HCT116 (cell line): Measurements from ENCODE around the gene C2.

Source experiments
- CEBPB ChIP-seq: IDR thresholded peaks from 2 replicates; pipeline ENCODE4 v1.6.1; 2012; ENCODE audit warnings: low read depth
- CTCF ChIP-seq, 3 experiments: fragments of 200-600 bp in 1 of 3; sonication (generic) in 1 of 3; IDR thresholded peaks in 2 of 3; conservative IDR thresholded peaks in 1 of 3; 2 replicates each; pipeline ENCODE4 v1.5.1; 2012 to 2017; ENCODE audit warnings: low read depth in 2 of 3, low read length in 2 of 3, antibody characterized with exemption in 1 of 3, borderline replicate concordance in 1 of 3, control low read depth in 1 of 3, mild to moderate bottlenecking in 1 of 3, mixed read lengths in 1 of 3, mixed run types in 1 of 3, moderate library complexity in 1 of 3; ENCODE audit not compliant: insufficient read depth in 1 of 3
- EGR1 ChIP-seq: IDR thresholded peaks from 2 replicates; pipeline ENCODE4 v1.6.1; 2012; ENCODE audit warnings: low read depth
- EZH2 ChIP-seq: fragments of 200-600 bp; sonication (generic); IDR thresholded peaks from 2 replicates; pipeline ENCODE4 v1.6.1; 2017; ENCODE audit warnings: antibody characterized with exemption, mixed run types
- EZH2phosphoT487 ChIP-seq: fragments of 200-600 bp; IDR thresholded peaks from 2 replicates; pipeline ENCODE4 v1.6.1; 2018; ENCODE audit warnings: antibody characterized with exemption, borderline replicate concordance
- POLR2A ChIP-seq: IDR thresholded peaks from 2 replicates; pipeline ENCODE4 v1.7.0; 2011; ENCODE audit warnings: borderline replicate concordance; ENCODE audit not compliant: insufficient read depth, insufficient read length; ENCODE audit errors: extremely low read depth
- POLR2AphosphoS5 ChIP-seq: IDR thresholded peaks from 2 replicates; pipeline ENCODE4 v1.6.1; 2011; ENCODE audit warnings: mild to moderate bottlenecking, low read depth, low read length, moderate library complexity
- RAD21 ChIP-seq: IDR thresholded peaks from 2 replicates; pipeline ENCODE4 v1.6.1; 2012; ENCODE audit warnings: low read depth, mild to moderate bottlenecking
- SIN3A ChIP-seq: IDR thresholded peaks from 2 replicates; pipeline ENCODE4 v1.6.1; 2012; ENCODE audit warnings: low read depth
- SP1 ChIP-seq: IDR thresholded peaks from 2 replicates; pipeline ENCODE4 v1.6.1; 2012; ENCODE audit warnings: low read depth
- SRF ChIP-seq: IDR thresholded peaks from 2 replicates; pipeline ENCODE4 v1.6.1; 2012; ENCODE audit warnings: low read depth
- YY1 ChIP-seq: IDR thresholded peaks from 2 replicates; pipeline ENCODE4 v1.6.1; 2011; ENCODE audit warnings: low read length, low read depth, moderate library complexity, mild to moderate bottlenecking; ENCODE audit not compliant: insufficient replicate concordance; ENCODE audit errors: extremely low read depth
- ZFX ChIP-seq: fragments of 450-650 bp; IDR thresholded peaks from 2 replicates; pipeline ENCODE4 v1.6.1; 2017

- TF ChIP-seq CTCF (IDR thresholded peaks at IDR 0.05 in 2 of 3, conservative IDR thresholded peaks at IDR 0.05 in 1 of 3; ENCODE audit: borderline replicate concordance in 1 of 3, insufficient read depth in 1 of 3, low read depth in 2 of 3, low read length in 2 of 3): no peak
- no peak for TF ChIP-seq YY1
- TF ChIP-seq SP1: no peak
- no peak for TF ChIP-seq POLR2A
- no peak for TF ChIP-seq EZH2phosphoT487
- no peak for TF ChIP-seq EGR1
- TF ChIP-seq RAD21: no peak
- no peak for TF ChIP-seq EZH2
- no peak for TF ChIP-seq CEBPB
- TF ChIP-seq SIN3A: no peak
- no peak for TF ChIP-seq ZFX
- no peak for TF ChIP-seq POLR2AphosphoS5
- no peak for TF ChIP-seq SRF
These were observed 48.4 kb upstream of the C2 start for GRCh38 chr6:31879143-31879542.
